ENCODE data around the gene SAMD8. TPM values are rescaled to one million over a fixed set of nuclear protein-coding genes. Genes with fewer than 3 reads are reported as not detected.
"Not testable (repeated sequence)": the region's sequence is repeated elsewhere in the genome, so short reads cannot be mapped to it uniquely, and the experiment has no call there.

SAMD8 gene
- total and polyA plus RNA-seq, 2 donors (not counting 3 experiments of a cell fraction or from before 2014, with no cell fraction given), result 19.6 to 22.8 TPM

- Histone ChIP-seq H3K36me3 (ENCODE audit: control insufficient read depth in 2 of 2, extremely low read depth in 1 of 2, insufficient read depth in 2 of 2, low read length in 2 of 2) (no peaks in the 10 kb centered on the region), H3K9me1 (replicated peaks; ENCODE audit: control insufficient read depth, extremely low read depth, insufficient read depth, low read length) (no peaks in the 10 kb centered on the region), H3K9me3 (replicated peaks; ENCODE audit: control insufficient read depth, insufficient read depth, low read length) (no peaks in the 10 kb centered on the region), H3K27ac (ENCODE audit: insufficient read depth, low read depth, low read length) (no peak overlapping the region), H3K9ac (replicated peaks; ENCODE audit: extremely low read depth, insufficient read depth, low read length) (no peak overlapping the region), H3K27me3 (ENCODE audit: control insufficient read depth in 2 of 2, insufficient read depth in 2 of 2, low read length in 2 of 2) (no peaks in the 10 kb centered on the region), H3K79me2 (ENCODE audit: control insufficient read depth, insufficient read depth, low read length) (no peaks in the 10 kb centered on the region), H3K4me3 (replicated peaks in 1 of 3; ENCODE audit: insufficient read depth in 1 of 3, low read depth in 1 of 3, low read length in 3 of 3) (no peak overlapping the region), H3K4me1 (ENCODE audit: control insufficient read depth, extremely low read depth, insufficient read depth, low read length) (no peaks in the 10 kb centered on the region), H4K20me1 (replicated peaks; ENCODE audit: control insufficient read depth, extremely low read depth, insufficient read depth, low read length) (no peaks in the 10 kb centered on the region), H3K4me2 (ENCODE audit: insufficient read depth, low read length) (no peak overlapping the region), H2AFZ (ENCODE audit: low read depth, low read length) (no peak overlapping the region)
- intact Hi-C loops (cut with micrococcal nuclease), result no loop called here
- CTCF ChIA-PET, result interaction anchor here (0.9 kb wide), 1 partner anchor 33 kb away, joined by 4 read pairs; the partner anchor contains the start of gene COMTD1
- TF ChIP-seq MYC (IDR thresholded peaks at IDR 0.05; ENCODE audit: low read depth, low read length), result no peak
- TF ChIP-seq MAX (IDR thresholded peaks at IDR 0.05; ENCODE audit: insufficient read depth, insufficient read length), result no peak
- TF ChIP-seq POLR2AphosphoS5 (IDR thresholded peaks at IDR 0.05; ENCODE audit: insufficient read depth, low read depth, low read length), result no peak
- no peak for TF ChIP-seq GATA2 (IDR thresholded peaks at IDR 0.05; ENCODE audit: insufficient read depth, insufficient read length, low read depth, low read length)
- TF ChIP-seq EZH2 (IDR thresholded peaks at IDR 0.05; ENCODE audit: borderline replicate concordance, low read depth, low read length, severe bottlenecking), result no peak
- no peak for TF ChIP-seq CTCF (IDR thresholded peaks at IDR 0.05; ENCODE audit: extremely low read depth in 1 of 2, insufficient read depth in 1 of 2, low read depth in 1 of 2, low read length in 2 of 2)
- no peak for TF ChIP-seq POLR2A (IDR thresholded peaks at IDR 0.05; ENCODE audit: low read depth, low read length)
- TF ChIP-seq FOS (IDR thresholded peaks at IDR 0.05; ENCODE audit: borderline replicate concordance, insufficient read depth, low read length), result no peak
- no peak for TF ChIP-seq JUN (IDR thresholded peaks at IDR 0.05; ENCODE audit: borderline replicate concordance, insufficient read depth, insufficient read length, low read depth)
- DNase-seq (ENCODE audit: low read depth, low spot score) (no peak), FAIRE-seq (no peak)
- POLR2A ChIA-PET, result no interaction called here
- BruUV-seq (replicated peaks), result no TSS peak
- dilution Hi-C loops (cut with MboI; ENCODE audit: extremely low pct_ligation_motif_present, low sequenced_read_pairs), result no loop called here
These were observed 91.0 kb downstream of the SAMD8 start for GRCh38 chr10:75202321-75203045.

- intact Hi-C loops (cut with micrococcal nuclease); H3K27ac ChIP-seq (ENCODE audit: insufficient read depth, low read depth, low read length); H3K9me1 ChIP-seq (replicated peaks; ENCODE audit: control insufficient read depth, extremely low read depth, insufficient read depth, low read length); H3K9me3 ChIP-seq (replicated peaks; ENCODE audit: control insufficient read depth, insufficient read depth, low read length); H3K4me1 ChIP-seq (ENCODE audit: control insufficient read depth, extremely low read depth, insufficient read depth, low read length); DNase-seq (ENCODE audit: low read depth, low spot score); H2AFZ ChIP-seq (ENCODE audit: low read depth, low read length); H3K9ac ChIP-seq (replicated peaks; ENCODE audit: extremely low read depth, insufficient read depth, low read length); POLR2A ChIA-PET; FAIRE-seq; H3K36me3 ChIP-seq (ENCODE audit: control insufficient read depth in 2 of 2, extremely low read depth in 1 of 2, insufficient read depth in 2 of 2, low read length in 2 of 2); H3K4me2 ChIP-seq (ENCODE audit: insufficient read depth, low read length); BruUV-seq (replicated peaks); dilution Hi-C loops (cut with MboI; ENCODE audit: extremely low pct_ligation_motif_present, low sequenced_read_pairs); H3K27me3 ChIP-seq (ENCODE audit: control insufficient read depth in 2 of 2, insufficient read depth in 2 of 2, low read length in 2 of 2); H3K4me3 ChIP-seq (replicated peaks in 1 of 3; ENCODE audit: insufficient read depth in 1 of 3, low read depth in 1 of 3, low read length in 3 of 3); H3K79me2 ChIP-seq (ENCODE audit: control insufficient read depth, insufficient read depth, low read length); H4K20me1 ChIP-seq (replicated peaks; ENCODE audit: control insufficient read depth, extremely low read depth, insufficient read depth, low read length): not testable (repeated sequence)
- CTCF ChIA-PET, result interaction anchor here (1.2 kb wide), 2 partner anchors 22 to 28 kb away, joined by 3 to 4 read pairs; no protein-coding TSS in a partner anchor
These were observed 91.7 kb downstream of the SAMD8 start for GRCh38 chr10:75203046-75203620.
